ENCODE measurements around the gene AMD1.
"Not testable (repeated sequence)": the region's sequence is repeated elsewhere in the genome, so short reads cannot be mapped to it uniquely, and the experiment has no call there.

AMD1 gene

DNA sequence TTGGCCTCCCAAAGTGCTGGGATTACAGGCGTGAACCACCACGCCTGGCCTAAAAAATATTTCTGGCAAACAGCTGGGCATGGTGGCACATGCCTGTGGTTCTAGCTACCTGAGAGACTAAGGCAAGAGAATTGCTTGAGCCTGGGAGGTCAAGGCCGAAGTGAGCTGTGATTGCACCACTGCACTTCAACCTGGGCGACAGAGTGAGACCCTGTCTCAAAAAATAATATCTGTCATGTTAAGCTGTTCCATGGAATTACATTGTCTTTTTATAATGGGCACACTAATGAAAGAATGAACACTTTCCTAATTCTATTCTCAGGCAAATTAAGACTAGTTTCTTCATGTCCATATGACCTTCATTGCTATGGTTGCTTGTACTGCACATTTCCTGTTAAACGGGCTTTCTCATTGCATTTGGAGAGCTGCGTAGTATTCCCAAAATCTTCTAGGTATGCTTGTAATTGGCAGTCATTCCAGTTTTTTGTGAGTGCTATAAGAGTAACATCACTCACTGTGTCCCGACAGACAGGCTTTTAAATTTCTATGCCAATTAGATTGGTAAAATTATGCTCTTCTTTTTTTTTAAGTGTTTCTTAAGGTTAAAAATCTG, 12.1 kb downstream of the AMD1 start:
- Mint-ChIP-seq H3K36me3 (peaks cover 17% of the 10 kb centered on the region), H3K27me3 (no peaks in the 10 kb centered on the region), H3K27ac (peak overlapping the region; percentile 70), H3K4me3 (no peak overlapping the region), H3K9me3 (no peaks in the 10 kb centered on the region), H3K4me1 (peaks cover 64% of the 10 kb centered on the region)
- ATAC-seq = no peak

DNA sequence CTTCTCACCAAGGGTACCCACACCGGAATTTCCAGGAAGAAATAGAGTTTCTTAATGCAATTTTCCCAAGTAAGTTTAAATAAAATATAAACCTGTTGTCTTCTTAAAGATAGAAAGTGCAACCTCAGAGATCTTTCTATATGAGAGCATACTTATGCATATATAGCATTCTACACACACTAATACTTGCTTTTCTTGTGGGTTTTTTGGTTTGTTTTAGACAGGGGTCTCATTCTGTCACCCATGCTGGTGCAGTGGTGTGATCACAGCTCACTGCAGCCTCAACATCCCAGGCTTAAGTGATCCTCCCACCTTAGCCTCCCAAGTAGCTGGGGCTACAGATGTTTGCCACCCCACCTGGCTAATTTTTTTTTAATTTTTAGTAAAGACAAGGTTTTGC, 15.7 kb downstream of the AMD1 start:
- H3K36me3 Mint-ChIP-seq = peaks cover 34% of the 10 kb centered on the region
- no peak overlapping the region for H3K4me3 Mint-ChIP-seq
- H3K27ac Mint-ChIP-seq = no peak overlapping the region
- H3K9me3 Mint-ChIP-seq = no peaks in the 10 kb centered on the region
- peaks cover 30% of the 10 kb centered on the region for H3K4me1 Mint-ChIP-seq
- no peak for ATAC-seq
- no peaks in the 10 kb centered on the region for H3K27me3 Mint-ChIP-seq

DNA sequence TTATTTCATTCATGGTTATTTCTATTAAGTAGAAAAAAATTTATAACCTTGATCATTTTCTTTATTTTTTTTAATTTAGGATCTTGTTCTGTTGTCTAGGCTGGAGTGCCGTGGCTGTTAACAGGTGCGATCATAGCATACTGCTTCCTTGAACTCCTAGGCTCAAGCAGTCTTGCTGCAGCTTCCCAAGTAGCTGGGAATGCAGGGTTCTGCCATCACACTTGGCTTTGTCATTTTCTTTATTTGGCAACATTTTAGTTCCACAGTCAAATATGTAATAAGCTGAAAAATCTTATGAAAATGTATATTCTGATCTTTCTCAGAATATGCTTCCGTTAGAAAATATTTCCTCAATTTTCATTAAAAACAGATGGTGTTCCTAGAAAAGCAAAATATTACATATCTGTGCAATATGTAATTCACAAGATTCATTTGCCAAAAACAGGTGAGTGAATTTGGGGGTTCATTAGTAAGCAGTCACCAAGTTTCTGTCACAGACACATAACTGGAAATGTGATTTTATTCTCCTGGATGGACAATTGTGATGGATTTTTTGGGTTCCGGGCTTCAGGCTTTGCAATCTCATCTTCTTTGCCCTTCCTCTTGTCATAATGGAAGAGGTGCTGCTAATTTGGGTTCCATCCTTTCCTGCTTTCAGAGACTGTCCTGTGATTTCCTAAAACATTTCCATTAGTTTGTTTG, 21.5 kb downstream of the AMD1 start:
- no peak overlapping the region for H3K27ac Mint-ChIP-seq
- peaks cover 59% of the 10 kb centered on the region for H3K36me3 Mint-ChIP-seq
- no peak for ATAC-seq
- no peak overlapping the region for H3K4me3 Mint-ChIP-seq
- H3K27me3 Mint-ChIP-seq = no peaks in the 10 kb centered on the region
- no peaks in the 10 kb centered on the region for H3K9me3 Mint-ChIP-seq
- H3K4me1 Mint-ChIP-seq = no peaks in the 10 kb centered on the region

- Mint-ChIP-seq H3K36me3 (peaks cover 55% of the 10 kb centered on the region), H3K4me1 (no peaks in the 10 kb centered on the region), H3K27ac (no peak overlapping the region), H3K4me3 (no peak overlapping the region), H3K9me3 (no peaks in the 10 kb centered on the region), H3K27me3 (no peaks in the 10 kb centered on the region)
- ATAC-seq = no peak
Observed at GRCh38 chr6:110897433-110897832, 22.8 kb downstream of the AMD1 start.

GRCh38 chr6:110898111-110898510, 23.5 kb downstream of the AMD1 start:
- no peak overlapping the region for H3K4me3 Mint-ChIP-seq
- H3K9me3 Mint-ChIP-seq = peaks cover under 1% of the 10 kb centered on the region
- H3K27me3 Mint-ChIP-seq = no peaks in the 10 kb centered on the region
- no peak overlapping the region for H3K27ac Mint-ChIP-seq
- no peaks in the 10 kb centered on the region for H3K4me1 Mint-ChIP-seq
- ATAC-seq = no peak
- H3K36me3 Mint-ChIP-seq = peaks cover 51% of the 10 kb centered on the region

GRCh38 chr6:110900028-110900598, 25.5 kb downstream of the AMD1 start:
- H3K27ac Mint-ChIP-seq = no peak overlapping the region
- peaks cover 56% of the 10 kb centered on the region for H3K36me3 Mint-ChIP-seq
- no peak overlapping the region for H3K4me3 Mint-ChIP-seq
- H3K27me3 Mint-ChIP-seq = no peaks in the 10 kb centered on the region
- no peak for ATAC-seq
- H3K4me1 Mint-ChIP-seq = no peaks in the 10 kb centered on the region
- peaks cover 10% of the 10 kb centered on the region for H3K9me3 Mint-ChIP-seq

DNA sequence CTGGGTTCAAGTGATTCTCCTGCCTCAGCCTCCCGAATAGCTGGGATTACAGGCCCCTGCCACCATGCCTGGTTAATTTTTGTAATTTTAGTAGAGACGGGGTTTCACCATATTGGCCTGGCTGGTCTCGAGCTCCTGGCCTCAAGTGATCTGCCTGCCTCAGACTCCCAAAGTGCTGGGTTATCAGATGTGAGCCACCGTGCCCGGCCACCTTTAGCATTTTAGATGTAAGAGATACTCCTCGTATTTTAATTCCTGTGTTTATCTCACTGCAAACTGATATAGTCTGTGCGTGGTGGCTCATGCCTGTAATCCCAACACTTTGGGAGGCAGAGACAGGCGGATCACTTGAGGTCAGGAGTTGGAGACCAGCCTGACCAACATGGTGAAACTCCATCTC, 27.0 kb downstream of the AMD1 start:
- ATAC-seq, H3K27ac Mint-ChIP-seq: not testable (repeated sequence)

GRCh38 chr6:110902091-110902490, 27.5 kb downstream of the AMD1 start:
- ATAC-seq = no peak
- H3K27me3 Mint-ChIP-seq = no peaks in the 10 kb centered on the region
- peaks cover 51% of the 10 kb centered on the region for H3K36me3 Mint-ChIP-seq
- H3K9me3 Mint-ChIP-seq = peaks cover 21% of the 10 kb centered on the region
- H3K27ac Mint-ChIP-seq = no peak overlapping the region
- no peaks in the 10 kb centered on the region for H3K4me1 Mint-ChIP-seq
- H3K4me3 Mint-ChIP-seq = no peak overlapping the region

More for the DNA sequence above, 27.0 kb downstream of the AMD1 start:
- Mint-ChIP-seq H3K9me3 (peaks cover 17% of the 10 kb centered on the region), H3K36me3 (peaks cover 53% of the 10 kb centered on the region)
- not testable (repeated sequence) for H3K4me3 Mint-ChIP-seq, H3K4me1 Mint-ChIP-seq, H3K27me3 Mint-ChIP-seq

- not testable (repeated sequence) for H3K4me1 Mint-ChIP-seq, H3K27ac Mint-ChIP-seq, H3K4me3 Mint-ChIP-seq, ATAC-seq, H3K27me3 Mint-ChIP-seq
- Mint-ChIP-seq H3K36me3 (peaks cover 39% of the 10 kb centered on the region), H3K9me3 (peaks cover 32% of the 10 kb centered on the region)
Observed at GRCh38 chr6:110906273-110906672, 31.7 kb downstream of the AMD1 start.

- H3K36me3 Mint-ChIP-seq = no peaks in the 10 kb centered on the region
- no peak for ATAC-seq
- H3K27ac Mint-ChIP-seq = no peak overlapping the region
- peaks cover 13% of the 10 kb centered on the region for H3K4me1 Mint-ChIP-seq
- no peaks in the 10 kb centered on the region for H3K9me3 Mint-ChIP-seq
- H3K4me3 Mint-ChIP-seq = no peak overlapping the region
- no peaks in the 10 kb centered on the region for H3K27me3 Mint-ChIP-seq
Observed at GRCh38 chr6:110930781-110931180, 56.2 kb downstream of the AMD1 start.

- H3K36me3 Mint-ChIP-seq = no peaks in the 10 kb centered on the region
- no peak for ATAC-seq
- H3K9me3 Mint-ChIP-seq = no peaks in the 10 kb centered on the region
- H3K27me3 Mint-ChIP-seq = no peaks in the 10 kb centered on the region
- H3K4me3 Mint-ChIP-seq = no peak overlapping the region
- peak overlapping the region; percentile 42 for H3K27ac Mint-ChIP-seq
- peaks cover 13% of the 10 kb centered on the region for H3K4me1 Mint-ChIP-seq
Observed at GRCh38 chr6:110933912-110934311, 59.3 kb downstream of the AMD1 start.

DNA sequence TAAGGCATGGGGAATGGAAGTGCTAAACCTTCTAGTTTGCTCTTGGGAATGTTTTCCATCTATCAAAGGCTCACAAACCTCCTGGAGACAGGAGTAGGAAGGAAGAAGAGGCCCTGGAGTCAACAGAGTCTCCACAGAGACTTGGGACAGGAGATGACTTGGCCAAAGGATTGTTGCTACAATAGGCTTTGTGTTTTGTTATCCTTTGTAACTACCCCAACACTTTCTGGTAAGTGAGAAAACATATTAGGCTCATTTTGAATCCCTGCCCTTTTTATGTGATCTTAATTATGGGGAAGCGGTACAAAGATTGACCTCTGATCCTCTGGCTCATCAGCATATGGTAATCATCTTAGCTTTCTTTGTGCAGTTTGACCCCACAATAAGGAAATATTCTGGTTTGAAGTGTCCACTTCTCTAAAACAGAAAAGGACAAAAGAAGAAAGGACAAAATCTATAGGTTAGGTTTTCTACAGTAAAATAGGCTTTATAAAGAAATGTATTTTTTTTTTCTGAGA, 59.9 kb downstream of the AMD1 start:
- no peak overlapping the region for H3K4me3 Mint-ChIP-seq
- no peaks in the 10 kb centered on the region for H3K9me3 Mint-ChIP-seq
- H3K4me1 Mint-ChIP-seq = peaks cover 13% of the 10 kb centered on the region
- H3K27ac Mint-ChIP-seq = peak overlapping the region; percentile 42
- no peak for ATAC-seq
- no peaks in the 10 kb centered on the region for H3K27me3 Mint-ChIP-seq
- H3K36me3 Mint-ChIP-seq = no peaks in the 10 kb centered on the region

GRCh38 chr6:110935171-110935570, 60.6 kb downstream of the AMD1 start:
- Mint-ChIP-seq H3K36me3 (no peaks in the 10 kb centered on the region), H3K27me3 (no peaks in the 10 kb centered on the region), H3K27ac (no peak overlapping the region), H3K9me3 (no peaks in the 10 kb centered on the region), H3K4me3 (no peak overlapping the region), H3K4me1 (peaks cover 12% of the 10 kb centered on the region)
- ATAC-seq = no peak

DNA sequence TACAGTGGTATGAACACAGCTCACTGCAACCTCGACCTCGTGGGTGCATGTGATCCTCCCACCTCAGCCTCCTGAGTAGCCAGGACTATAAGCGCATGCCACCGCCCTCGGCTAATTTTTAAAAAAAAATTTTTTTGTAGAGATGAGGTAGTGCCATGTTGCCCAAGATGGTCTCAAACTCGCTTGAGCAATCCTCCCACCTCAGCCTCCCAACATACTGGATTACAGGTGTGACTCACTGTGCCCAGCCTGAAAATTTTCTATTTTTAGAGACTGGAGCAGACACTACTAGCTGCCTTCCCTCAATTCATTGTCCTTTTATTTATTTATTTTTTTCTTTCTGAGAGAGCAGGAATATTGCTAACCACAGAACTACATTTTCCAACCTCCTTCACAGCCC, 63.6 kb downstream of the AMD1 start:
- Mint-ChIP-seq H3K4me1 (peaks cover 9% of the 10 kb centered on the region), H3K4me3 (no peak overlapping the region), H3K9me3 (no peaks in the 10 kb centered on the region), H3K27me3 (no peaks in the 10 kb centered on the region), H3K27ac (no peak overlapping the region), H3K36me3 (no peaks in the 10 kb centered on the region)
- ATAC-seq = no peak

GRCh38 chr6:110939429-110940200, 65.0 kb downstream of the AMD1 start:
- Mint-ChIP-seq H3K36me3 (no peaks in the 10 kb centered on the region), H3K9me3 (no peaks in the 10 kb centered on the region), H3K27me3 (no peaks in the 10 kb centered on the region), H3K27ac (no peak overlapping the region), H3K4me1 (peaks cover 3% of the 10 kb centered on the region), H3K4me3 (no peak overlapping the region)
- ATAC-seq = no peak
